ACHN (cell line): ENCODE results near the gene AFG1L.
A peak's percentile ranks its signal among the peaks of the same experiment; 100 is the strongest.

Experiments
- DNase-seq: peaks from one replicate; pipeline ENCODE4 v3.0.0-alpha.2; 2015
- in situ Hi-C: cut with HindIII; loops from 2 replicates; pipeline ENCODE4 v1.10.0; 2017; ENCODE audit warnings: low sequenced_read_pairs, low pct_ligation_motif_present, low pct_unique_long_range_greater_than_20kb

Gene AFG1L

DNA sequence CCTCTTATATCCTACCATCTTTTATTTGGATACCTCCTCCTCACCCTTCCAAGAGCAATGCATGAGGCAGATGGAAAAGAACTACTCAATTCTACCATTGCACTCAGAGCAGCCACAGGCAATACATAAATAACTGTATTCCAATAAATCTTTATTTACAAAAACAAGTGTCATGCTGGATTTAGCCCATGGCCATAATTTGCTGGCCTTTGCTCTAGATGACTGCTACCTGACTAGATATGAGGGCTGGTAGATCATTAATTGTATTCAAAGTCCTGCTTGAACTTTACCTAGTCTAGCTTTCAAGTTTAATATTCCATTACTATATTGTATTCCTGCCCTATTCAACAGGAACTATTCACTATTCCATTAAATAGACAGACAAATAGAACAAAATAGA, 37.1 kb downstream of the AFG1L start:
- in situ Hi-C loops: no loop called here
- DNase-seq: no peak

DNA sequence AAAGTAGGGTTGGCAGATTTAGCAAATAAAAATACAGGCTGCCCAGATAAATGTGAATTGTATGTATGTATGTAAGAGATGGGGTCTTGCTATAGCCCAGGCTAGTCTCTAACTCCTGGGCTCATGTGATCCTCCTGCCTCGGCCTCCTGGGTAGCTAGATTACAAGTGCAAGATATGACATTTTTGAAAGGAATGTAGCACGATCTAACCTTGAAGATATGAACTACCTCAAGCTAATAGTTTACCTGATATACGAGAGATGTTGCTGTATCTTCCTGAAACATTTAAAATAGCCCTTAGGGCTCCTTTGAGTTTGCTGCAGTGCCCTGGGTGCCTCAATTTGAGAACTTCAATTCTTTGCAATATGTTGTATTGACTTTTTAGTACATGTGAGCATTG, 42.1 kb downstream of the AFG1L start:
- in situ Hi-C loops: no loop called here
- DNase-seq: no peak

DNA sequence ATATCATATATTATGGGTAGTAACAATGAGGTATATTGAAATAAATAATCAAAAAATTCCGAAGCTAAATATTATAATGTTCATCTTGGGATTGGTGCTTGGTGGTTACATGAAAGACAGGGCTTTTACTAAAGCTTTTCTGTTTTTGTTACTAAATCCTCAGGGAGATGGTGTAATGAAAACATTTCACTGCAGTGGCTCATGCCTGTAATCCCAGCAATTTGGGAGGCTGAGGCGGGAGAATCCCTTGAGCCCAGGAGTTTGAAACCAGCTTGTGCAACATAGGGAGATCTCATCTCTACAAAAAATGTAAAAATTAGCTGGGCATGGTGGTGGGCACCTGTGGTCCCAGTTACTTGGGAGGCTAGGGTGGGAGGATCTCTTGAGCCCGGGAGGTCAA, 42.9 kb downstream of the AFG1L start:
- in situ Hi-C loops: no loop called here
- DNase-seq: no peak

GRCh38 chr6:108341372-108341771, 46.5 kb downstream of the AFG1L start:
- in situ Hi-C loops: no loop called here
- no peak for DNase-seq

- in situ Hi-C loops: no loop called here
- DNase-seq: no peak
These were observed 49.0 kb downstream of the AFG1L start for GRCh38 chr6:108343894-108344293.

GRCh38 chr6:108348655-108349349, 53.9 kb downstream of the AFG1L start:
- no peak for DNase-seq
- in situ Hi-C loops: no loop called here

DNA sequence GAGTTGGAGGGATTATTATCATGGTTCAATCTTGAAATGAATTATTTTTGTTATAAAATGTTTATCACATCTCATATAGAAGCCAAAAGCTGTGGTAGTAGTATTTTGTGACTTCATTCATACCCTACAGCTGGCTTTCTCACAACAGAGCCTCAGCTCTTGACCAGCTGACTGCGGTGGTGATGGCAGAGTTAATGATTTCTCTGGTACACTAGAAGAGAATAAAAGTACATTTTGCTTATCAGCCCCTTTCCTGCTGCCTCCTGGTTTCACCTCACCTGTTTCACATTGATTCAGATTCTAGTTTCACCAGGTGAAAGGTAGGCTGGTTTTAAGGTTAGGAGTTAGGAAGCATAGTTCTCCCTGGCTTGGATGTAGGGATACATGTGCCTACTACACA, 55.7 kb downstream of the AFG1L start:
- in situ Hi-C loops: no loop called here

GRCh38 chr6:108353853-108354252, 59.0 kb downstream of the AFG1L start:
- no peak for DNase-seq
- in situ Hi-C loops: no loop called here

More for the DNA sequence above, 55.7 kb downstream of the AFG1L start:
- DNase-seq: no peak

GRCh38 chr6:108355120-108355519, 60.3 kb downstream of the AFG1L start:
- in situ Hi-C loops: no loop called here
- DNase-seq: no peak

GRCh38 chr6:108355890-108356289, 61.0 kb downstream of the AFG1L start:
- no peak for DNase-seq
- in situ Hi-C loops: no loop called here

DNA sequence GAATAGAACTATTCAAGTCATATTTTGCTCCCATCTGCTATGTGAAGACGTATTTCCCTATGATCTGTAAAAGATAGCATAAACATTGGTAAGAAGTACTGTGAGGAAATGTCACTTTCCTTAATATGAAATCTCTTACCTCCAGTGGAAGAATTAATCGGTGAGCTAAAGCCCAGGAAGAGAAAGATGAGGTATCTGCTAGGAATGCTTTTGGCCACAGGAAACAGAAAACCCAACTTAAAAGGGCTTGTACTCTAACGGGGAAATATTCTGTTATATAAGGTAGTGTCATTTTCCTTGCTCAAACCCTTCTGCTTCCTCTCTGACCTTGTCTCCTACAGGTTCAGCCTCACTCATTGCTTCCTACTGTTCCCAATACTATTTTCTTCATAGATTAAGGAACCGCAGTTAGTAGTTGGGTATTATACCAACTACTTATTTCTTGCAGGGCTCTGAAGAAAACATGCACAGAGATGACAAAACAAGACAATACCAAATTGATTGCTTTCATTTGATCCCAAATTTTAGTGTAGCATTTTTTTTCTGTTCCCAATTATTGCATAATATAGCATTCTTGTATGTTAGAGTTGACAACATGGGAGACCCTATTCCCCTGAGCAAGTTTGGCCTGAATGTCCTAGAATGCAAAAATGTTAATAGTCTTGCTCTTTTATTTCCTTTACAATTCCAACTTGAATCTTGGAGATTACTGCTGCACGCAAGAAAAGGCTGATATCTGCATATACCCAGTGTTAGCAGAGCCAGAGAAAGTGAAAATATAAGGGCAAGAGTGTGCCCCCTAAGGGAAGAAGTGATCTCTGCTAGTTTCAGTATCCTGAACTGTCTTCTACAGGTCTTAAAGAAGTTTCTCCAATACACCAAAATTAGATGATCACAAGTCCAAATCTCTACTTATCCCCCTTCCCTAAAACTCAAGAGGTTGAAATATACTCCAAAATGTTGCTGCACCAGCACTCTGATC, 65.3 kb downstream of the AFG1L start:
- DNase-seq: peak; percentile 8
- in situ Hi-C loops: no loop called here

DNA sequence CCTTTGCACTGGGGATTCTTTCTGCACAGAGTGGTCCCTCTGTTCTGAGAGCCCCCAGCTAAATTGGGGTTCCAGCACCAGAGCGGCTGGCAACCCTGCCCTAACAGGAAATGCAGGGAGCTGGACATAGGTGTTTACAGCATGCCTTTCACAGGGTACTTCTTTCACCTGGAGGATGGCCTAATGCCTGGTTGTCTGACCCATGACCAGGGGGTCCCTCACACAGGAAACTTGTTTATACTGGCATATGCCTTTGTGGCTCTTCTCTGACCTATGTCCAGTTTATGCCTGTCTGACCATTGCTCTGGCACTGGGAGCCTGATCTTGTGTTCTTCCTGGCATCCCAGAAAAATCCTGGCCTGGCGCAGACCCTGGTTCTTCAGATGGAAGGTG, 66.1 kb downstream of the AFG1L start:
- in situ Hi-C loops: no loop called here
- DNase-seq: no peak

DNA sequence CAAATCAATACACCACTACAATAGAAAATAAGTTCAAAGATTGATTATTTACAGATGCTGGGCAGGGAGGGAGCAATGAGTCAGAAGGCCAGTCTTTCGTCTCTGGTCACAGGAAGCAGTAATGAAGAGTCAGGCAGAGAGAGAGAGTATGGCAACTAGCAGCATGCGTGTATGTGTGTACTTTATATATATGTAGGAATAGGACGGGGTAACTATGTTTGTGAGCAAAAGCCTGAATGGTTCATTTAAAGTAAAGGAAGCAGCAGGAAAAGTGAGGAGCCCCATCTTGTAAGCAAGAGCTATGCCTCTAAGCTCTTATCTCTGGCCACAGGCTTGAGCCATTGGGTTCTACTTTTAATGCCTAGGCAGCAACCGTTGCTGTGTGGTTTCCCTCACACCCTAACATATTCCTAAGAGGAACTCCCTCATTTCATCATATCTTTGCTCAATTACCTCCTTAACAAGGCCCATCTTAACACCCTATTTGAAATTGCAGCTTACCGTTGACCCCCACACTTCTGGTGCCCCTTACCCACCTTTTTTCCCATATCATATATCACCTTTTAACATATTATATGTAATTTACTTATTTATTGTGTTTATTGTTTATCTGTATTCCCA, 66.6 kb downstream of the AFG1L start:
- DNase-seq: no peak
- in situ Hi-C loops: no loop called here

GRCh38 chr6:108362455-108362854, 67.6 kb downstream of the AFG1L start:
- in situ Hi-C loops: no loop called here
- no peak for DNase-seq

DNA sequence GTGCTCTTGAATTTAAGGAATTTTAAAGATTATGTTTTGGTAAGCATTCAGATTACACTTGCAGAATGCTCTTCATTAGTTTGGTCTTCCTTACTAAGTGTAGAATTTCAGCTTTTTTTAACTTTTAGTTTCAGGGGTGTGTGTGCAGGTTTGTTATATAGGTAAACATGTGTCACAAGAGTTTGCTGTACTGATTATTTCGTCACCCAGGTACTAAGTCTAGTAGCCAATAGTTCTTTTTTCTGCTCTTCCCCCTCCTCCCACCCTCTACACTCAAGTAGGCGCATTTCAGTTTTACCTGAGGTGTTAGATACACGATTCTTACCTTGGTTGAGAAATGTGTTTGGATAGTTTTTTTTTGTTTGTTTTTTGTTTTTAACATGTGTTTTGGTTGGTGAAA, 68.3 kb downstream of the AFG1L start:
- in situ Hi-C loops: no loop called here
- DNase-seq: no peak

DNA sequence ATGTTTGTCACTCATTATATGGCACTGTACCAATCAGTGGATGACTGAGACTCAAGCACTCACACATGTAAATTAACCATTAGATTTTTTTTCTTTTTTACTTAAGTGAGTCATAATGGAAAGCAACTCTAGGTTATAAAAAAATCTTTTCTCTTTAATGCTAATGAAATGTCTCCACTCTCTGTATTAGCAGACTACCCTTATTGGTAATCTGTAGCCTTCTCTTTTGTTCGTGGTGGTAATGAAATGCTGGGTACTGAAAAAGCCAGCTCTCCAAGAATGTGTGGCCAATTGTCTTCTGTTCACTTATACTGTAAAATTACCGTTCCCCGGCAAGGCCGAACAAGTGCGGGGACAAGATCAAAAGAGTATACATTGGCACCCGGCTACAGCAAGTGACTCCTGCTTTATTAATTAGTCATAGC, 69.0 kb downstream of the AFG1L start:
- in situ Hi-C loops: no loop called here
- DNase-seq: no peak

DNA sequence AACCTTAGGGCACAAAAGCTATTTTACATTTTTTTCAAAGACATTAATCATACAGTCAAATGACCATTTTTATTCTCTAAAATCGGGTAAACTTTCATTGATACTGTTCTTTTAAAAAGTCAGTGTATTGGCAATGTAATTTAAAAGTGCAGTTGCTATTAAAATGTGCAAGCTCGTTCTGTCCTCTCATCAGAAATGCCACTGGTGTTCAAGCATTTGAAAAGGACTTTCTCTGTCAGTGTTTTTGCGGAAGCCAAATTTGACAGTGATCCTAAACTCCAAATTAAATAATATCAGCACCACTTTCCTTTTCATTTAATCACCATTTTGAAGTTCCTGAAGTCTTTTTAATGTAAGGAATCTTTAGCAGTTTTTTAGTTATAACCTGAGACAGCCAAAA, 69.6 kb downstream of the AFG1L start:
- no peak for DNase-seq
- in situ Hi-C loops: no loop called here

GRCh38 chr6:108365478-108365877, 70.6 kb downstream of the AFG1L start:
- in situ Hi-C loops: no loop called here
- DNase-seq: no peak

- in situ Hi-C loops: no loop called here
- no peak for DNase-seq
These were observed 71.4 kb downstream of the AFG1L start for GRCh38 chr6:108366236-108366635.
